ENCODE measurements around the gene SLC15A4.
A peak's percentile ranks its signal among the peaks of the same experiment; 100 is the strongest.
"Not testable (repeated sequence)": the region's sequence is repeated elsewhere in the genome, so short reads cannot be mapped to it uniquely, and the experiment has no call there.

The SLC15A4 gene

DNA sequence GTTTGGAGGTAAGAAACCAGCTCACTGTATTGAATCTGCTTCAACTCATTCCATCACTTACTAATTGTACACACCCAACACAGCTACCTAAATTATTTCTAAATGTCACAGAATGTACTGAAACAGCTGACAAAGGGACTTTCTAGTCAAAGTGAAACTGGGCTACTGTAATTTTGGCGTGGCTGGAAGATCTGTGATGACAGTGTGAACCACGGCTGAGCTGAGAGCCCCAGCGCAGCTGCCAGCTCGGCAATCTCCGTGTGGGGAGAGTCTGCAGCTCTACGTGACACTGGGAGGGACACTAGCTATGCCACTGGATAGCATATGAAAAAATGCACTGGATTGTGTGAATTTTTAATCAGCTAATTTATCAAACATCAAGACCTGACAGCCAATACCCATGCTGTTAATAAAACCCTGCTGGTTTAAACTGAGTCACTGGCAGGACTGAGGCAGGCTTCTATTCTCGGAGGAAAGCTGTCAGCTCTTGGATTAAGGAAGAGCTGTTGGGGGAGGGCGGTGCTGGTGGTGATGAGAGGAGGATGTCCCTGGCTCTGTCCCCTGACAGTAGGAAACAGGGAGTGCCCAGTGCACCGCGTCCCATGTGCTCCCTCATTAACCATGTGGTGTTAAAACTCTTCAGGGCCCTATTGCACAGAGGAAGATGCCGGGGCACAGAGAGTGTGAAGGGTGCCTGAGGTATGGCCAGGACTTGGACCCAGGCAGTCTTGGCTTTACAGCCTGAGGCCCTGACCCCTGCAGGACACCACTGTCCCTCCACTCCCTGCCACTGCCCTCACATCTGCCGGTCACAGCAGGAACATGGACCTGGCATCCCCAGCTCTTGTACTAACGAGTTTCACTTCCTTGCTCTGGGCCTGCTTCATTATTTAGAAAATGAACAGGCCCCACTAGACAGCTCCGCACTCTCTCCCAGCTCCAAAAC, 13.3 kb downstream of the SLC15A4 start:
- Mint-ChIP-seq H3K9me3 (no peaks in the 10 kb centered on the region), H3K27me3 (no peaks in the 10 kb centered on the region), H3K4me1 (peaks cover 33% of the 10 kb centered on the region), H3K27ac (no peak overlapping the region), H3K4me3 (peak overlapping the region; percentile 54), H3K36me3 (peaks cover 27% of the 10 kb centered on the region)

DNA sequence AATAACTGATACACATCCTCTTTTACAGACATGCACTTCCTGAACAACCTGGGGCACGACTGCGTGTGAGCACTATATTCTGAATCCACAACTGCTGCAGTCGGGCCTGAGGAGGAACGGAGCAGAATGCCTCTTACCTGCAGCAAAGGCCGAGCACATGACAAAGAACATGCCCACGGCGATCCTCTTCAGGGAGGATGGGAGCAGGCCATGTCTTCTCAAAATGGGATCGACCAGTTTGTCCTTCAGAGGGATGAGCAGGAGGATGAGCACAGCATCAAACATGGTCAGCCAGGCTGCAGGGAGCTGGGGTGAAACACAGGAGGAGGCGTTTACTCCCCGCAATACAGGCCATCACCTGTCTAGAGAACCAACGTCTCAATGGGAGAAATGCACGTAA, 15.1 kb downstream of the SLC15A4 start:
- Mint-ChIP-seq H3K27ac (no peak overlapping the region), H3K9me3 (no peaks in the 10 kb centered on the region), H3K36me3 (peaks cover 29% of the 10 kb centered on the region), H3K27me3 (no peaks in the 10 kb centered on the region), H3K4me3 (no peak overlapping the region), H3K4me1 (peaks cover 24% of the 10 kb centered on the region)

DNA sequence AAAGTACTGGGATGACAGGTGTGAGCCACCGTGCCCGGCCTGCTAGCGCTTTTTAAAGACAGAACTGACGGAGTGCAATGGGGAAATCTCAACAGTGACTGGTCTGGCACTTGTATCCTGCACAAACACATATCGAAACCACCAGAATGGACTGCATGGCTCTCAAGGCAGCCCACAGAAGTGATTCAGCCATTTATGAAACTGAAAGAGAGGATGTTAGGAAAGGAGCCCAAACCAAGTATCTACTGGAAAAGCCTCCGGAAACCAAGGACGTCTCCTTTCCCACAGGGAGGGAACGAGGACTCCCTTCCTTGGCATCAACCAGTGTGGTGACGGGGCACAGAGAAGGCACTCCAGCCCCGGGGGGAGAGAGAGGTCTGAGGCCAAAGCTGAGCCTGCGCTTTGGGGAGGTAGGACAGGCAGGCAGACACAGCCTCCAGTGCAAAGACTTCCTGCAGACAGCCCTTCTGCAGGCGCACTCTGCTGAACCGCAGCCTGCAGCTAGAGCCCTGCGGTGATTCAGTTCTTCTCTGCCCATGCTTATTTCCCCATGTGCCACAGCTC, 16.5 kb downstream of the SLC15A4 start:
- Mint-ChIP-seq H3K9me3 (no peaks in the 10 kb centered on the region), H3K36me3 (peaks cover 35% of the 10 kb centered on the region), H3K4me1 (peaks cover 20% of the 10 kb centered on the region), H3K27me3 (no peaks in the 10 kb centered on the region), H3K4me3 (no peak overlapping the region), H3K27ac (no peak overlapping the region)

DNA sequence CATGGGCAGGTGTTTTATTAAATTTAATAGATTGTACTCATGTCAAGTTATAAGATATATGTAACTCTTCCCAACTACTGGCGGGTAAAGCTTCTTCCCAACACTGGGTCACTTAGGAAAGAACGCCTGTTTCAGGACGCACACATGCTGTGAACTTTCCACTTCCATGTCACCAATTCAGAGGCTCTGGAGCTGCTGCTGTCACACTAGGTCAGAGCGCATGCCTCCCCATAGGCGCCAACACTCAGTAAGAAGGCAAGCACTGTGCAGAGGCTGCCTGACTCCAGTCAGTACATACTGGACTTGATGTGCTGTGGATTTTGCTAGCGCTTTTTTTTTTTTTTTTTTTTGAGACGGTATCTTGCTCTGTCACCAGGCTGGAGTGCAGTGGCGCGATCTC, 17.2 kb downstream of the SLC15A4 start:
- Mint-ChIP-seq H3K9me3 (no peaks in the 10 kb centered on the region), H3K27ac (no peak overlapping the region), H3K4me3 (no peak overlapping the region), H3K4me1 (peaks cover 15% of the 10 kb centered on the region), H3K36me3 (peaks cover 35% of the 10 kb centered on the region), H3K27me3 (no peaks in the 10 kb centered on the region)

DNA sequence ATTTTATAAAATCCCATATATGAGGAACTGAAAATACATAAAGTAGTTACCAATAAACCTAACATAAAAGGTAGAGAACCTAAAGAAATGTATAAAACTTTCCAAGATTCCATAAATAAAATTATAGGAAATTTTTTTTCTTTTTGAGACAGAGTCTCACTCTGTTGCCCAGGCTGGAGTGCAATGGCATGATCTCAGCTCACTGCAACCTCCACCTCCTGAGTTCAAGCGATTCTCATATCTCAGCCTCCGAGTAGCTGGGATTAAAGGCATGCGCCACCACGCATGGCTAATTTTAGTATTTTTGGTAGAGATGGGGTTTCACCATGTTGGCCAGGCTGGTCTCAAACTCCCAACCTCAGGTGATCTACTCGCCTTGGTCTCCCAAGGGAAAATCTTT, 18.4 kb downstream of the SLC15A4 start:
- peaks cover 42% of the 10 kb centered on the region for H3K36me3 Mint-ChIP-seq
- H3K4me1 Mint-ChIP-seq, H3K27me3 Mint-ChIP-seq, H3K4me3 Mint-ChIP-seq, H3K27ac Mint-ChIP-seq, H3K9me3 Mint-ChIP-seq: not testable (repeated sequence)

DNA sequence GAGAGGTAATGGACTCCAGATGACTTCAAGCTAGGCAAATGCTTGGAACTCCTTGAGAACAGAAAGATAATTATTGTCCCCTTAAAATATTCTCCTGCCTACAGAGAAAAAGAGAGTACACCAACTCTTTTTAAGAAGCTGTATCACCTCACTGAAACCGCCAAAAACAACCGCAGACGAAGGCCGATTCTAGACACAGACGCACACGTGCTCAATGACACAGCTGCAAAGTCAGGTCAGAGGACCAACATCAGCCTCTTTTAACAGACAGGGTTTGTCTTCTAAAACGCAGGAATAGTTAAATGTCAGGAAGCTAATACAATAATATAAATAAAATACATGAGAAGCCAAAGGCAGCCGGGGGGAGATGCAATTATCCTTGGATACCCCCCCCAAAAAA, 19.0 kb downstream of the SLC15A4 start:
- Mint-ChIP-seq H3K9me3 (no peaks in the 10 kb centered on the region), H3K27me3 (no peaks in the 10 kb centered on the region), H3K36me3 (peaks cover 45% of the 10 kb centered on the region), H3K4me1 (no peaks in the 10 kb centered on the region), H3K27ac (no peak overlapping the region), H3K4me3 (no peak overlapping the region)

DNA sequence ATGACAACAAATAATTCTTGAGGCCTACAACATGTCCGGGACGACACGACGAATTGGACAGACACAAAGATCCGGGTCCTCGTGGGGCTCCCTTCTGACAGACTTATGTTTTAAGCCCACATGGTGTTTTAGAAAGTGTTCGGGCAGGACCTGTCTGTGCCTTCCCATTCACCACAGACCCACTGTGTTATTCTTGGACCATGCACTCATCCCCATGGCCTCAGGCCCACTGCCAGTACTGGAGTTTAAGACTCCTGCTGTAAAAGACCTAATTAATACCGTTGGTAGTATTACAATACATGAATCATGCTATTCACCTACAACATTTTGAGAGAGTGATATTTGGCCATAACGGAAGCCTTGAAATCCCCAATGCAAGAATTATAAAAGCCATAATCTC, 20.0 kb downstream of the SLC15A4 start:
- Mint-ChIP-seq H3K36me3 (peaks cover 43% of the 10 kb centered on the region), H3K9me3 (no peaks in the 10 kb centered on the region), H3K27ac (no peak overlapping the region), H3K4me1 (no peaks in the 10 kb centered on the region), H3K27me3 (no peaks in the 10 kb centered on the region), H3K4me3 (no peak overlapping the region)

DNA sequence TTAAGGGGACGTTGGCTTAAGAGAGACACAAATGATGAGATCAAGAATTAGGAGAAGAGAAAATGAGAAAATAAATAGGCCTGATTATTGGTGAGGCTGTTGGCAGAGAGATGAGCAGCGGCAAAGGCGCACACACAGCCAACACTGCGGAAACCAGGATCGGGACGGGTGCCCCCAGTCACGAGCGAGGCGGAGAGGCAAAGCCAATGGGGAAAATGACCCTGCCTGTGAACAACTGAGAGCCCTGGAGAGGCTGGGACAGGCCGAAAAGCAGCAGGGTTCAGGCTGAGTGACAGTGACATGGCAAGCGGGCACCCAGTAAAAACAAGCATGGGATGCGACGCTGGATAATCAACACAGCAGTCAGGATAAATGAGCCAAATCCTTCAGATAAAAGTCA, 21.0 kb downstream of the SLC15A4 start:
- peaks cover 36% of the 10 kb centered on the region for H3K36me3 Mint-ChIP-seq

DNA sequence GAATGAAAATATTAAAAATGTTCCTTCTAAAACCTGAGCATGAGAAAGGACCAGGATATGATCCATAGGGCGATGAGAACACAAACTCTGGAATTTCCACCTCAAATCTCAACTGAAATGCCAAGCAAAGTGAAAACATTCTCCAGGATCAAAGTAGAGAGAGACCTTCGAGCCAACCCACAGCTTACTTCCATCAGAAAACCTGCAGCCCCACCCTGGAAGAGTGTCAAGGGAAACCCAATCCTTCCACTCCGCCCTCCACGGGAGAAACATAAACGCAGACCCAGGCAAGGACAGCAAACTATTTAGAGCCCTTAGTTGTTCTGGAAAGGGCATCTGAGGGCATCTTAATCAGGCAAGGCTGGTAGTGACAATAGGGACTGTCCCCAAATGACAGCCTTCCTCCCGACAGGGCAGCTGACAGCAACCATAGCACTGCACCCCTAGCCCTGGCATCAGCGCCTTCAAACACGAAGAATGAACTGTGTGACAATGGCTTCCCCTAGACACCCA, 21.8 kb downstream of the SLC15A4 start:
- Mint-ChIP-seq H3K36me3 (peaks cover 33% of the 10 kb centered on the region), H3K27ac (no peak overlapping the region), H3K4me1 (no peaks in the 10 kb centered on the region), H3K9me3 (no peaks in the 10 kb centered on the region), H3K27me3 (no peaks in the 10 kb centered on the region), H3K4me3 (no peak overlapping the region)

More for the DNA sequence above, 21.0 kb downstream of the SLC15A4 start:
- Mint-ChIP-seq H3K27ac (no peak overlapping the region), H3K27me3 (no peaks in the 10 kb centered on the region), H3K4me3 (no peak overlapping the region), H3K4me1 (no peaks in the 10 kb centered on the region), H3K9me3 (no peaks in the 10 kb centered on the region)

DNA sequence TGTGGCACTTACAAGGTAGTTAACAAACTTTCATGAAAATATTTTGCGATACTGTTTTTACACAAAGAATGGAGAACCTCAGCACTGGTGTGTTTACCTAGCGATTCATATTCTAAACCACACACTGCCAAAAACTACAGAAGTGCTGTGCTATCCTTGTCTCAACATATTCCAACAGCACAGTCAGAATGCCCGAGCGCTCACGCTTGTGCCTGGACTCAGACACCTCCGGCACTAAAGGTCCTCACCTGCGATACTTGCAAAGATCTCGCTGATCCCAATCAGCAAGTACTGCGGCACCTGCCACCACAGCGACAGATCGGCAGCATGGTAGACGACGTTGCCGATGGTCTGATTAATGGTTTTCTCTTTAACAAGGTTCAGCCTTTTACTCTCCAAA, 23.2 kb downstream of the SLC15A4 start:
- Mint-ChIP-seq H3K9me3 (no peaks in the 10 kb centered on the region), H3K36me3 (peaks cover 38% of the 10 kb centered on the region), H3K27me3 (no peaks in the 10 kb centered on the region), H3K4me1 (no peaks in the 10 kb centered on the region), H3K27ac (no peak overlapping the region), H3K4me3 (no peak overlapping the region)

DNA sequence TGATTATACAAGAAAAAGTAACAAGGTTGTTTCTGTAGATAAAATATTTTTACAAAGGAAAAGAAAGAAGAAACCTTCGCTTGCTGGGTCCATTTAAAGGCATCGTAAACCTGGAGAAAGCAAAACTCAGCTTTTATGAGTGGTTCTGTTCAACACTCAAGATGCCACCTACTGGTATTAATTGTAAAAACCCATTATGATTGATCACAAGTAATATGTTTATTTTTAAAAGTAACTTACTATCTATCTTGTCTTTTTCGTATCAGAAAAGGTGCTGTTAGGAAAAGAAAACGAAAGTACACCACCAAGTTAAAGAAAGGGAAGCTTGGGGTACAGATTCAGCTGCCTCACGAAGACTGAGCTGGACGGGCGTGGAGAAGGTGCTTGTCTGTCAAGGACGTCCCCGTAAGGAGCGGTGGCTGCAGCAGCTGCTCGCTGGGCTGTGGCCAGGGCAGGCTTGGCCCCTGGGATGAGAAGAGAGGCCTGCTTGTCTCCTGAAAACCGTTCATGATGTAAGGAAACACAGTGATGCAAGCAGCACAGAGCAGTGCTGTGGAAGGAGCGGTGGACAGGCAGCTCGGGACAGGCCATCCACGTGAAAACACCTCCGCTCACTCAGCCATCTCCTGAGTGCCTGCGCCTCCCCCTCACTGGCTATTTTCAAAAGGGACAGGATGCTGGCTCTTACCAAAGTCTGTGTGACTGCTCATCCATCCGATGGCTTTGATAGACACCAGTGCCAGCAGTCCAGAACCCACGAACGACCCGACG, 25.0 kb downstream of the SLC15A4 start:
- Mint-ChIP-seq H3K27ac (no peak overlapping the region), H3K4me1 (peaks cover 5% of the 10 kb centered on the region), H3K36me3 (peaks cover 33% of the 10 kb centered on the region), H3K4me3 (no peak overlapping the region), H3K27me3 (no peaks in the 10 kb centered on the region), H3K9me3 (no peaks in the 10 kb centered on the region)

DNA sequence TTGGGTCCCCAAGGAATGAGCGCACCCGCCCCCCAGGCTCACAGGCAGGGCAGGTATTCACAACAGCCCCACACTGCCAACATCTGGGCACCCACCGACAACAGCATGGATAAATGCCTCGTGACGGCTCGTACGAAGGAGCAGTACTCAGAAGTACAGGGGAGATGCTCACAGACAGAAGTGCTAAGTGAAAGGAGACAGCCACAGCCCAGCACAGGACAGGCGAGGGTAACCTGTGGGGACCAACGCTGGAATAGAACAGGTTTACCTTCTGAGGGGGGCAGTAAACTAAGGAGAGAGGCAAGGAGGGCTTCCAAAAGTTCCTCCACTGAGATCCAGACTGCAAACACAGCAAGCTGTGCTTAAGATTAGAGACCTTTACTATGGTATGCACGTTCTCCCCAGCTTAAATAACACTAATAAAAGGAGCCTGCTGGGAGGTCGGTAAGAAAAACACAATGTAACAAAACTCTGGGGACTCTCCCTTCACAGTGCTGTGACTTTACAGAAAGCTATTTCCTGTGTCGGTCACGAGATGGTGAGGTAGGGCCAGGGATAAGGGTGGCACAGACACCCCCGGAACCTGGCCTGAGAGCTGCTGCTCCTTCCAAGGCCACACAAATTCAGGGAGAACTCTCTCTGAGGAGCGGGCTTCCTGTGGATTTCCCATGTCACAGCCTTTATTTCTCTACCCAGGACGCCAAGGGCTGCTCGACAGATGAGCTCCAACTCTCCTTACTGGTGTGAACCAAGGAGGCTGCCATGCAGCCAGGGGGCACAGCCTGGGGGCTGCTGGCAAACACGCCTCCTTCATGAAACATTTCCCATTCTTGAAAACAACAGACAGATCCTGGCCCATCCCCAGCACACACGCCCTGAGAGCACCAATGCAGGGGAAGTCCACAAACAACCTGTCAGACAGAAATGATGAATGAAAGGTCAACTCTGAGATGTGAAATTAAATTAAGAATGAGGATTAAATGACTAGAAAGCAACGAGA, 26.3 kb downstream of the SLC15A4 start:
- no peaks in the 10 kb centered on the region for H3K27me3 Mint-ChIP-seq
- no peaks in the 10 kb centered on the region for H3K9me3 Mint-ChIP-seq
- no peak overlapping the region for H3K4me3 Mint-ChIP-seq
- no peak overlapping the region for H3K27ac Mint-ChIP-seq
- peaks cover 23% of the 10 kb centered on the region for H3K36me3 Mint-ChIP-seq
- H3K4me1 Mint-ChIP-seq = peaks cover 8% of the 10 kb centered on the region

DNA sequence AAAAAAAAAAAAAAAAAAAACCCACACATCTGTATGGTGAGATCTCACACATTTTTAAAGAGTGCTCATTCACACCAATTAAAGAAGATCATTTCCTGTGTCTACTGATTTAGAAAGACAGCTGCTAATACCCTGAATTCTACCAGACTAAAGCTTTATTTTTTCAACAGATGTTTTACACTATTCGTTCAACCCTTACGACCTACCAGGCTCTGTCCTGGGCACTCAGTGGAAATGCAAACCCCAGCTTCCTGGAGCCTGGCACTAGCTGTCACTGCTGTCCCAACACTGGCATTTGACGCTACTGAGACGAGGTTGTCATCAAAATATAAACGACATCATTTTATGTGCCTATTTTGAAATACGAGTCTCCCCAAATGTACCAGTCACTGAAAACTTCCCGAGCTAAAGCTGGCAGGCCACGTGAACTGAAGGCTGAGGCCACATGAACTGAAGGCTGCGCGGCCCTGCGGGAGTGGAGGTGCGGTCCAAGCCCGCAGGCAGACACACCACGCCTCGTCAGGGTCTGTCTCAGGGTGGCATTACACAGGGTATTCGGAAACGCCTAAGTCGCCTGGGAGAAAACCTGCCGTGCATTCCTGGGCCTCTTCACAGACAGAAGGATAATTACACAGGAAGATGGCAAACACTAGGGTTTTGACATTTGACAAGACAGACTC, 27.2 kb downstream of the SLC15A4 start:
- H3K27ac Mint-ChIP-seq = peak overlapping the region; percentile 30
- peaks cover 10% of the 10 kb centered on the region for H3K4me1 Mint-ChIP-seq
- H3K36me3 Mint-ChIP-seq = peaks cover 23% of the 10 kb centered on the region

DNA sequence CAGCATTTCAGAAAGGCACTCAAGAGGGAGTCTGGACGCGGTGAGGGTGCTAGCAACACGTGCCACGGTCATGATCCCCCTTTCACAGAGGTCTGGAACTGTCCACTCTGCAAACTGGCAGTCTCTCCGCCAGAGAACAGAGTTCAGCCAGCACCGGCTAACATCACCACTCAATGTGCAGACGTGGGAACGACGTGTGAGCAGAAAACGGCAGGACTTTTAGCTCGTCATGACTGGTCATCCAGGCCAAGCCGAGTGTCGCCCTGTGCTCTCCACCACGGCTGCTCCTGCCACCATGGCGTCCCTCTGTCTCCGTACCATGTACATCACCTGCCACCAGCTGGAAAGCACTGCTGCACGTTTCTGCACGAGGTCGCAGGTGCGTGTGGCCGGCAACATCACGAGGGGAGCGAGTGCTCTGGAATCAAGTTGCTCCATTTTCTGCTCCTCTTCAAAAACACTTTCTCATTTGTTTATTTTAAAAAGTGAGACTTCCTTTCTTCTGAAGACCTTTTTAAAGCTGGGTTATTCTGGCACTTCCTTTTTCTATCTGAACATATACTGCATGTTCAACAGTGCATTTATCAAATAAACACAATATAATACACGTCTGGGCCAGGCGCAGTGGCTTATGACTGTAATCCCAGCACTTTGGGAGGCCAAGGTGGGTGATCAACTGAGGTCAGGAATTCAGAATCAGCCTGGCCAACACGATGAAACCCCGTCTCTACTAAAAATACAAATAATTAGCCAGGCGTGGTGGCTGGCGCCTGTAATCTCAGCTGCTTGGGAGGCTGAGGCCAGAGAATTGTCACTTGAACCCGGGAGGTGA, 28.0 kb downstream of the SLC15A4 start:
- no peaks in the 10 kb centered on the region for H3K9me3 Mint-ChIP-seq
- peak overlapping the region; percentile 8 for H3K27ac Mint-ChIP-seq
- peaks cover 10% of the 10 kb centered on the region for H3K4me1 Mint-ChIP-seq
- H3K27me3 Mint-ChIP-seq = no peaks in the 10 kb centered on the region
- peaks cover 18% of the 10 kb centered on the region for H3K36me3 Mint-ChIP-seq
- H3K4me3 Mint-ChIP-seq = no peak overlapping the region

More for the DNA sequence above, 27.2 kb downstream of the SLC15A4 start:
- Mint-ChIP-seq H3K27me3 (no peaks in the 10 kb centered on the region), H3K9me3 (no peaks in the 10 kb centered on the region), H3K4me3 (no peak overlapping the region)
